ENCODE results near the gene HS6ST1. TPM values are rescaled to one million over a fixed set of nuclear protein-coding genes. Genes with fewer than 3 reads are reported as not detected.
"Not testable (repeated sequence)": the region's sequence is repeated elsewhere in the genome, so short reads cannot be mapped to it uniquely, and the experiment has no call there.

The HS6ST1 gene
- total RNA-seq, 4 donors from 2014 or later = 44.6 to 63.3 (median 53.5) TPM

GRCh38 chr2:128270672-128271596, 47.7 kb downstream of the HS6ST1 start:
- Histone ChIP-seq H3K9me3 (no peaks in the 10 kb centered on the region), H3K4me3 (no peak overlapping the region), H3K4me1 (no peaks in the 10 kb centered on the region), H3K27me3 (no peaks in the 10 kb centered on the region), H3K36me3 (peaks cover 0 to 7% of the 10 kb centered on the region in 2 donors), H3K27ac (no peak overlapping the region)
- no peak for TF ChIP-seq CTCF (IDR thresholded peaks at IDR 0.05 in 4 of 5, conservative IDR thresholded peaks at IDR 0.05 in 1 of 5)
- no peak for TF ChIP-seq POLR2A (IDR thresholded peaks at IDR 0.05)
- in situ Hi-C loops (cut with MboI; ENCODE audit: low sequenced_read_pairs in 4 of 4) (no loop called here), intact Hi-C loops (cut with DNase I; ENCODE audit: low total_unique reads) (no loop called here)
- DNase-seq (no peak), ATAC-seq (no peak)

DNA sequence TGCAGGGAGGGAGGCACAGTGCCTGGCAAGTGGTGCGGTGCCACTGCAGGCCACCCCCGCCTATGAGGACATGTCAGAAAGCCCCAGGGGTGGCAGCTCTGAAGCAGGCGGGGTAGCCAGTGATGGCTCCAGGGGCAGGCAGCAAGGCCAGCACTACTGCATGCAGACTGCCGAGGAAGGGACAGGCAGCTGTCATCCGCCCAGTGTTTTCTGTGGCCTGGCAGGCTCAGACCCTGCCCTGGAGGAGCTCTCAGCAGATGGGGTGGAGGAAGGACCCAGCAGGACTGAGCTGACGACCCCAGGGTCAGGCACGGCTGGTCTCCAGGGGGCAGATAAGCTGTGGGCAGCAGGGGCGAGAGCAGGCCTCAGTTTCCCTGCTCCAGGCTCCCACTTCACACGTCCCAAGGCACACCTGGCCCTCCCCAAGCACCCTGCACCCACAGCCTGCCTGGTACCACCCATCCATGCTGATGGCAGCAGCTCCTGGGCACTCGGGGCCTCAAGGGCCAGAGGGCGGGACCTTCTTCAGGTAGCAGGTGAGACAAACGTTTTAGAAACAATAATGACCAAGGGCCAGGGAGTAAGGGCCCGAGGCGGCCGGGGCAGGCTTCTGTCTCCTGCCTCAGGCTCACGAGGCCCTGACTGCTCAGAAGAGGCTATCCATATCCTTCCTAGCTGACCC, 48.5 kb downstream of the HS6ST1 start:
- peak; percentile 11 to 18 for ATAC-seq
- DNase-seq = no peak
- Histone ChIP-seq H3K36me3 (peaks cover 0 to 2% of the 10 kb centered on the region in 2 donors), H3K27ac (no peak overlapping the region), H3K27me3 (no peaks in the 10 kb centered on the region), H3K9me3 (no peaks in the 10 kb centered on the region), H3K4me1 (no peaks in the 10 kb centered on the region), H3K4me3 (no peak overlapping the region)
- TF ChIP-seq CTCF (IDR thresholded peaks at IDR 0.05 in 4 of 5, conservative IDR thresholded peaks at IDR 0.05 in 1 of 5) = no peak
- no peak for TF ChIP-seq POLR2A (IDR thresholded peaks at IDR 0.05)
- intact Hi-C loops (cut with DNase I; ENCODE audit: low total_unique reads) = no loop called here
- in situ Hi-C loops (cut with MboI; ENCODE audit: low sequenced_read_pairs in 4 of 4) = no loop called here

GRCh38 chr2:128269063-128269989, 49.3 kb downstream of the HS6ST1 start:
- no peaks in the 10 kb centered on the region for H3K9me3 ChIP-seq
- DNase-seq (no peak), ATAC-seq (no peak)
- H3K27ac ChIP-seq = no peak overlapping the region
- no peak for TF ChIP-seq CTCF (IDR thresholded peaks at IDR 0.05 in 4 of 5, conservative IDR thresholded peaks at IDR 0.05 in 1 of 5)
- no peak for TF ChIP-seq POLR2A (IDR thresholded peaks at IDR 0.05)
- H3K36me3 ChIP-seq = no peaks in the 10 kb centered on the region
- no peaks in the 10 kb centered on the region for H3K4me1 ChIP-seq
- no peaks in the 10 kb centered on the region for H3K27me3 ChIP-seq
- in situ Hi-C loops (cut with MboI; ENCODE audit: low sequenced_read_pairs in 4 of 4) (no loop called here), intact Hi-C loops (cut with DNase I; ENCODE audit: low total_unique reads) (no loop called here)
- H3K4me3 ChIP-seq = no peak overlapping the region

- H3K4me1 ChIP-seq; H3K4me3 ChIP-seq; H3K36me3 ChIP-seq; ATAC-seq; H3K27ac ChIP-seq; intact Hi-C loops (cut with DNase I; ENCODE audit: low total_unique reads); in situ Hi-C loops (cut with MboI; ENCODE audit: low sequenced_read_pairs in 4 of 4); H3K9me3 ChIP-seq; H3K27me3 ChIP-seq; DNase-seq: not testable (repeated sequence)
Measured at GRCh38 chr2:128268611-128269010, 50.1 kb downstream of the HS6ST1 start.

GRCh38 chr2:128268145-128268544, 50.5 kb downstream of the HS6ST1 start:
- in situ Hi-C loops (cut with MboI; ENCODE audit: low sequenced_read_pairs in 4 of 4); H3K27me3 ChIP-seq; H3K36me3 ChIP-seq; H3K4me1 ChIP-seq; H3K4me3 ChIP-seq; DNase-seq; ATAC-seq; H3K9me3 ChIP-seq; H3K27ac ChIP-seq; intact Hi-C loops (cut with DNase I; ENCODE audit: low total_unique reads): not testable (repeated sequence)

- H3K4me1 ChIP-seq; in situ Hi-C loops (cut with MboI; ENCODE audit: low sequenced_read_pairs in 4 of 4); ATAC-seq; H3K36me3 ChIP-seq; H3K27ac ChIP-seq; H3K9me3 ChIP-seq; intact Hi-C loops (cut with DNase I; ENCODE audit: low total_unique reads); H3K27me3 ChIP-seq; DNase-seq; H3K4me3 ChIP-seq: not testable (repeated sequence)
Measured at GRCh38 chr2:128267649-128268048, 51.0 kb downstream of the HS6ST1 start.

GRCh38 chr2:128267197-128267596, 51.5 kb downstream of the HS6ST1 start:
- DNase-seq; H3K4me1 ChIP-seq; H3K9me3 ChIP-seq; ATAC-seq; H3K27me3 ChIP-seq; H3K36me3 ChIP-seq; H3K4me3 ChIP-seq; intact Hi-C loops (cut with DNase I; ENCODE audit: low total_unique reads); in situ Hi-C loops (cut with MboI; ENCODE audit: low sequenced_read_pairs in 4 of 4); H3K27ac ChIP-seq: not testable (repeated sequence)

DNA sequence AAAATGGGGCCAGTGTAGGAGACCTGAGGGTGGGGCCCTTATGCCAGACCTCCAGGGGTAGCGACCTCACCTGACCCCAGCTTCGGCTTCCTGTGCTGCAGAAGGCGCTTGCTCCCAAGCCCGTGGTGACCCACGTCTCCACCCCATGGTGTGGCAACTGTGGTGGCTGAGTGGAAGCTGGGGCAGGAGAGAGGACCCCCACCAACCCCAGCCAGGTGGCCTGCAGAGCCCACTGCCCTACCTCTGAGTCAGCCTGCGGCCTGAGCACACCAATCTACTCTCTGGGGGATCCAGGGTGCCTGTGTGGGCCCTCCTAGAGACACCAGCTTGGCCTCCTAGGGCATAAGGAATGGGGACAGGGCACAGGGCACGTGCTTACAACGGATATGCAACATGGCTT, 52.2 kb downstream of the HS6ST1 start:
- H3K4me3 ChIP-seq; ATAC-seq; H3K4me1 ChIP-seq; intact Hi-C loops (cut with DNase I; ENCODE audit: low total_unique reads); DNase-seq; H3K36me3 ChIP-seq; H3K27ac ChIP-seq; H3K27me3 ChIP-seq; H3K9me3 ChIP-seq; in situ Hi-C loops (cut with MboI; ENCODE audit: low sequenced_read_pairs in 4 of 4): not testable (repeated sequence)
